GM19351 (cell line): ENCODE data around the gene KCTD11.
"Not testable (repeated sequence)": the region's sequence is repeated elsewhere in the genome, so short reads cannot be mapped to it uniquely, and the experiment has no call there.

Experiments used
- ATAC-seq: cut with Tn5 transposase; IDR thresholded peaks from one replicate; pipeline ENCODE4 v1.9.1; 2021; ENCODE audit warnings: mild to moderate bottlenecking, moderate library complexity; ENCODE audit not compliant: unreplicated experiment

Gene KCTD11

DNA sequence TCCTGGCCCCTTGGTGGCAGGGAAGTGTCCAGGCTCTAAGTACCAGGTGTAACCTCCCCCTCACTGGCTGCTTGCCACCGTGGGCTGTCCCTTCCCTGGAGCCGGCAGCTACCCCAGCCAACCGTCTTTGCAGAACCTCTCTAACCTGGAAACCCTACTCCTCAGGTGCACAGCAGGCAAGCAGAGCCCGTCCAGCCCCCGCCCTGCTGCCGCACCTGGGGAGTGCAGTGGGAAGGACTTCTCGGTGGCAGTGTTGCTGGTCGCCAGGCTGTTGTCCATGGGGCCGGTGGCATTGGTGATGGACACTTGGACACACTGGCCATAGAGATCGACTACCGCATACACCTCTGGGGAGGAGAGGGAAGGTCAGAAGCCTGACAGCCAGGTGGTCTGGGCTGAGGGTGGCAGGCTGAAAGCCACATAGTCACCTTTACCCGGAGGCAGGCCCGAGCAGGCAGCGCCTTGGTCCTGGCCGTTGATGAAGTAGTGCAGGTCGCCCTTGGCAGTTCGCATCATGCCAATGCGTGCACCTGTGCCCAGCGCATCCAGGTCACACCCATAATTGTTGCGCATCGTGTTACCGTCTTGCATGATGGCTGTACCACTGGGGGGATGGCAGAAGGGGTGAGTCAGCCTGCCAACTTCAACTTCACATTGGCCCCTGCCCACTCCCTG lies 29.3 kb upstream of the KCTD11 start:
- ATAC-seq, result no peak

GRCh38 chr17:7323731-7324437 lies 28.1 kb upstream of the KCTD11 start:
- ATAC-seq, result no peak

GRCh38 chr17:7324438-7324779 lies 27.6 kb upstream of the KCTD11 start:
- ATAC-seq, result no peak

DNA sequence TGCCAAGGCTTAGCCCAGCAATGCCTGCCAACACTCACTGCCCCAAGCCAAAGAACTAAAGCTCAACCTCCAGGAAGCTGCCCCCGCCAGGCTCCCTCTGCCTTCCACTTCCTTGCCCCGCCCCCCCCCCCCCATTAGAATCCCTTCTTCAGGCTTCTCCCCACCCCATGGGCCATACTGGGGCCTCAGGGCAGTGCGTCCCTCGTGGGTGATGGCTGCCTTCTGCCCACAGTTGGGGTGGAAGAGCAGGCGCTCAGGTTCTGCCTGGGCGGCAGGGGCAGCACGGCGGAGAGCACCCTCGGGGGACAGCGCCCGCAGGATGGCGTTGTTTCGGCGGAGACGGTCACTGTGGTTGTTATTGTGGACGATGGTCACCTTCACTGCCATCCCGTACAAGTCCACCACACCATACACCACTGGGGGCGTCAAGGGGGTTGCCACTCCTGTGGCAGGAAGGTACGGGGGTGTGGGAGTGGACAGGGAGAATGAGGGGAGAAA lies 26.9 kb upstream of the KCTD11 start:
- no peak for ATAC-seq

DNA sequence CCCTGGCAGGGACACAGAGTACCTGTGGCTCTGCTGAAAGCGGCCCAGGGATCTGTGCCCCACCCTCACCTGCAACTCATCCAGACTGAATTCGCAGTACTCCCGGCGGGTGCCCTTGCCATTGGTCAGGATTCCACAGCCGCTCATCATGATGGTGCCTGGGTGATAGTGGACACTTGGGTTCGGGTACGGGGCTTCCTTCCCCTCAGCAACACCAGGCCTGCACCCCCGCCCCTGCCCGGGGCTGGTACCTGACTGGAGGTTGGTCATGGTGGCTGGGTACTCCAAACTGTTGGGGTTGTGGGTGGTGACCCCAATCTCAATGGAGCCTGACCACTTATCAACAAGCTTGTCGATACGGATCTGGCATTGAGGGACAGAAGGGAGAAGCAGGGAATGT lies 25.8 kb upstream of the KCTD11 start:
- no peak for ATAC-seq

DNA sequence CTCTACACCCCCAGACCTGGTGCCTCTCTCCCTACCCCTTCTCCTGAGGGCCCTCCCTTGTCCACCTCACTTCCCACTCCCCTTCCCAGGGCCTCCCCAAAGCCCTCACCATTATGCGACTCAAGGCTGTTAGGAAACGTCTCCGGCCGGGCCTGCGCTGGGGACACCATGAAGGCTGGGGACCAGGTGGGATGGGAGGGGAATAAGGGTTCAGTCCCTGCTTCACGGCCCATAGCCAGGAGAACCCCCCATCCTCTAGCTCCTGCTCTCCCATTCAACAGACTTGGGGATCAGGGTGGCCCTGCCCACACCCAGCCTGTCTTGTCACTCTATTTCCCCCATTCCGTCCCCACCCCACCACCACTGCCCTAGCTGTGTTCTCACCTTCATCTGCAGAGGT lies 24.9 kb upstream of the KCTD11 start:
- ATAC-seq, result no peak

DNA sequence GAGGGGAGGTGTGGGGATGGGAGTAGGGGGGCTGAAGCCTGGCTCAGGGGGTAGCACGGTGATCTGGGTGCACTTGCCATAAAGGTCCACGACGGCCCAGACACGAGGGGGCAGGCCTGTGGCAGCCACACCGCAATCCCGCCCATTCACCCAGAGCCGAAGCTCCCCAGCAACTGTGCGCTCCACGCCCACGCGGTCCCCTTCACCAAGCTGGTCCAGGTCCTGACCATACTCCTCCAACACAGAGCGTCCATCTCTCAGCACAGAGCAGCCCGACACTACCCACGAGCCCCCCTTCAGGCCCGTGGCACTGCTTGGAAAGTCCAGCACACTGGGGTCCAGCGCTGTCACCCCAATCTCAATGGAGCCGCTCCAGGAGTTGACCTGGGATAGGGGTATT lies 24.5 kb upstream of the KCTD11 start:
- ATAC-seq, result no peak

- no peak for ATAC-seq
Observed at GRCh38 chr17:7328009-7328408, 24.0 kb upstream of the KCTD11 start.

- ATAC-seq, result peak; percentile 3
Observed at GRCh38 chr17:7328840-7329373, 23.1 kb upstream of the KCTD11 start, which contains the start of gene NEURL4. Gene NEURL4, minus strand, starts transcription at chr17:7329335. Its CDS starts 23 bp downstream, at chr17:7329312.

- peak; percentile 55 for ATAC-seq
Observed at GRCh38 chr17:7329374-7329996, 22.5 kb upstream of the KCTD11 start.

- peak; percentile 48 for ATAC-seq
Observed at GRCh38 chr17:7329997-7330637, 21.8 kb upstream of the KCTD11 start.

DNA sequence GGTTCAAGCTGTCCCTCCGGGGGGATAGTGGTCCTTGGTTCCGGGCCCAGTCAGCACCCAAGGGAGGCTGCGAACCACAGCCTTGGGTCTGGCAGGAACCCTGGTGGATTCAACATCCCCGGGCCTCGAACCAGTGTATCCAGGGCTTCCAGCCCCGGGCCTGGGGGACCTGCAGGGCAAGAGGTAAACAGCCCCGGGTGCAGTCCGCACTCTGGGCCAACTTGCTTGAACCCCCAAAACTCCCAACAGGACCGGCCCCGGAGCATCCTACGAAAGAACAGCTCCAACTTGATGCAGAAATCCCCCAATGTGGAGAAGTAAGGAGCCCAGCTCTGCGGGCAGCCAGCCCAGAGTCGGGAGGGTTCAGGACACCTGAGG lies 21.3 kb upstream of the KCTD11 start:
- ATAC-seq, result no peak

DNA sequence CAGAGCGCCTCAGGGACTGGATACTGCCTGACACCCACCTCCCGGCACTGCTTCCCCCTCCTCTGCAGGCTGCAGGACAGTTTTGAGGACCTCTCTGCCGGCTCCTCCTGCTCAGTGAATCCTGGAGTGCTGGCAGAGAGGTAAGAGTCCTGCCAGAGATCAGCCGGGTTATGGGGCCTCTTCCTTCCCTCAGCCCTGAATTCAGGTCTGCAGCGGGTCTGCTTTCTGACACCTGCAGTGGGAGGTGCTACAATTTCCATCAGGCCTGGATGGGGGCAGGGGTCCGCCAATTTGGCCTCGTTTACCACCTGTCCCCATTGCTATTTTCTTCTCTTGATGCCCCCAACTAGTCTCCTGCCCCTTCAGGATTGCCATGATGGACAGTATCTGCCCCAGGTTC lies 19.9 kb upstream of the KCTD11 start:
- no peak for ATAC-seq

DNA sequence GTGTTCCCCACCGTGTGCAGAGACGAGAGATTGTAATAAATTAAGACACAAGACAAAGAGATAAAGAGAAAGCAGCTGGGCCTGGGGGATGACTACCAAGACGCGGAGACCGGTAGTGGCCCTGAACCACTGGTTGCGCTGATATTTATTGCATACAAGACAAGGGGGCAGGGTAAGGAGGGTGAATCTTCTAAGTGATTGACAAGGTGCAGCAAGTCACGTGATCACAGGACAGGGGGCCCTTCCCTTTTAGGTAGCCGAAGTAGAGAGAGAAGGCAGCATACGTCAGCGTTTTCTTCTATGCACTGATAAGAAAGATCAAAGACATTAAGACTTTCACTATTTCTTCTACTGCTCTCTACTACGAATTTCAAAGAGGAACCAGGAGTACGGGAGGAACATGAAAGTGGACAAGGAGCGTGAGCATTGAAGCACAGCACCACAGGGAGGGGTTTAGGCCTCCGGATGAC lies 19.3 kb upstream of the KCTD11 start:
- not testable (repeated sequence) for ATAC-seq

- no peak for ATAC-seq
Observed at GRCh38 chr17:7334938-7335538, 16.9 kb upstream of the KCTD11 start.

DNA sequence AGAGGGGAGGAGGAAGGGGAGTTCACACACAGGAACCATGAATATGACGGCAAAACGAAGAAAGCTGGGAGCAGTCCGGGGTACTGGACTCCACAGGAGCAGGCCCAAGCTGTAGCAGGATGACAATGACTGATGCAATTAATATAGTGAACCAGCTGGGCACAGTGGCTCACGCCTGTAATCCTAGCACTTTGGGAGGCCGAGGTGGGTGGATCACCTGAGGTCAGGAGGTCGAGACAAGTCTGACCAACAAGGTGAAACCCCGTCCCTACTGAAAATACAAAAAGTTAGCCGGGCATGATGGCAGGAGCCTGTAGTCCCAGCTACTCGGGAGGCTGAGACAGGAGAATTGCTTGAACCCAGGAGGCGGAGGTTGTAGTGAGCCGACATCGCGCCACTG lies 16.2 kb upstream of the KCTD11 start:
- not testable (repeated sequence) for ATAC-seq

- peak; percentile 60 for ATAC-seq
Observed at GRCh38 chr17:7336240-7337175, 15.5 kb upstream of the KCTD11 start, which contains the start of gene ACAP1. Gene ACAP1, plus strand, starts transcription at chr17:7336529. Its CDS starts 206 bp downstream, at chr17:7336735.

DNA sequence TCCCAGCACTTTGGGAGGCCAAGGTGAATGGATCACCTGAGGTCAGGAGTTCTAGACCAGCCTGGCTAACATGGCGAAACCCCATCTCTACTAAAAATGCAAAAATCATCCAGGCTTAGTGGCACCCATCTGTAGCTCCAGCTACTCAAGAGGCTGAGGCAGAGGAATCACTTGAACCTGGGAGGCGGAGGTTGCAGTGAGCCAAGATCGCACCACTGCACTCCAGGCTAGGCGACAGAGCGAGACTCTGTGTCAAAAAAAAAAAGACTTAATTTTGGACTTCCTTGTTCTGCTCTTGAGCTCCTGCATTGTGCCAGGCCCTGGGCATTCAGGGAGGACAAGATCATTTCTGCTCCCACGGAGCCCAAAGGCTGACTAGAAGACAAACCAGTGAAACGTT lies 14.4 kb upstream of the KCTD11 start:
- not testable (repeated sequence) for ATAC-seq

DNA sequence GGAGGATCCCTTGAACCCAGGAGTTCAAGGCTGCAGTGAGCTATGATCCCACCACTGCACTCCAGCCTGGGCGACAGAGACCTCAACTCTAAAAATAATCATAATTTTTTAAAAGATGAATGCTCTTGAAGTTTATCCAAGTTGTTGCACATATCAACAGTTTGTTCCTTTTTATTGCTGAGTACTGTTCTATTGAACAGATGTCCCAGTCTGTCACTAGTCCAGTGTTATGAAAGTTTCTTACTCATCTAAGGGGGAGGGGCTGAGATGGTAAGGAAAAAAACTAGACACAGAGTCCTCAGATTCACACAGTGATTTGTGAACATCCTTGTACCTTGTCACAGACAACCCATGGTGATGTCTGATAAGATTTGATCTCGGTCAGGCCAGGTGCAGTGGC lies 11.8 kb upstream of the KCTD11 start:
- no peak for ATAC-seq

- no peak for ATAC-seq
Observed at GRCh38 chr17:7341842-7342241, 10.1 kb upstream of the KCTD11 start.
